ENCODE measurements around the gene SLC6A12.

DNA sequence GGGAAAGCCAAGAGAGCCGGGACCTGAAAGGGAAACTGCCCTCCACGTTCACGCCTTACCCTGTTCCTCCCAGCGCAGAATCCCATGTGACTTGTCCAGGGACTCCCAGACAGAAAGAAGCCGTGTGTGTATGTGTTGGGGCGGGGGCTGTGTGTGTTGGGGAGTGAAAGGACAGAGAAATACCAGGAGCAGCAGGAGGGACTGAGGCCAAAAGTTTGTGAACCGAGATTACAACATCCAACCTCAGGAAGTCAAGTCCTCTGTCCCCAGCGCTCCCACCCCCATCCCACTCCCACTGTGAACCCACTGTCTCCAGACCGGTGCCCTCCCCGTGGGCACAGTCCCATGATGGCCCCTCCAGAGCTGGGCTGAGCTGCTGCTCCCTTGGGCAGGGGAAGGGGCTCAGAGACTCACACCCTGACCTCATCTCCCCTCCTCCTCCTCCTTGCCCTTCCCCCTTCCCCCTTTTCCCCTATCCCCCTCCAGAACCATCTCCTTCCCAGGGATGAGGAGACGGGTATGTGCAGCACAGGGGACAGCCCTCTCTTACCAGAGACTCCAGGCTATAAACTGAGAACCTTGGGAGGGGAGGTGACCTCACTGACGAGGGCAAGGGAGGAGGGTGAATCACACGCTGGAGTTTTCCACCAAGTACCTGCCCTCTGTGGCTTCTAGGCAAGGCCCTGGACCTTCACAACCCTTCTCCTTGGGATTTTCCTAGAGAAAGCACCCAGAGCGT, at the start of gene SLC6A12:
- TF ChIP-seq, protein P1, sequence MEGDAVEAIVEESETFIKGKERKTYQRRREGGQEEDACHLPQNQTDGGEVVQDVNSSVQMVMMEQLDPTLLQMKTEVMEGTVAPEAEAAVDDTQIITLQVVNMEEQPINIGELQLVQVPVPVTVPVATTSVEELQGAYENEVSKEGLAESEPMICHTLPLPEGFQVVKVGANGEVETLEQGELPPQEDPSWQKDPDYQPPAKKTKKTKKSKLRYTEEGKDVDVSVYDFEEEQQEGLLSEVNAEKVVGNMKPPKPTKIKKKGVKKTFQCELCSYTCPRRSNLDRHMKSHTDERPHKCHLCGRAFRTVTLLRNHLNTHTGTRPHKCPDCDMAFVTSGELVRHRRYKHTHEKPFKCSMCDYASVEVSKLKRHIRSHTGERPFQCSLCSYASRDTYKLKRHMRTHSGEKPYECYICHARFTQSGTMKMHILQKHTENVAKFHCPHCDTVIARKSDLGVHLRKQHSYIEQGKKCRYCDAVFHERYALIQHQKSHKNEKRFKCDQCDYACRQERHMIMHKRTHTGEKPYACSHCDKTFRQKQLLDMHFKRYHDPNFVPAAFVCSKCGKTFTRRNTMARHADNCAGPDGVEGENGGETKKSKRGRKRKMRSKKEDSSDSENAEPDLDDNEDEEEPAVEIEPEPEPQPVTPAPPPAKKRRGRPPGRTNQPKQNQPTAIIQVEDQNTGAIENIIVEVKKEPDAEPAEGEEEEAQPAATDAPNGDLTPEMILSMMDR (optimal IDR thresholded peaks at IDR 0.05 in 1 of 3, IDR thresholded peaks at IDR 0.05 in 1 of 3, conservative IDR thresholded peaks at IDR 0.05 in 1 of 3; ENCODE audit: extremely low read depth in 1 of 3, insufficient read depth in 2 of 3, low read length in 3 of 3): no peak
- TF ChIP-seq EZH2 (IDR thresholded peaks at IDR 0.05; ENCODE audit: low read length): no peak
